GM21737 (cell line): Measurements from ENCODE around the gene JAG1.

Experiments used
- ATAC-seq: cut with Tn5 transposase; IDR thresholded peaks from one replicate; pipeline ENCODE4 v1.9.1; 2021; ENCODE audit warnings: mild to moderate bottlenecking, moderate library complexity; ENCODE audit not compliant: unreplicated experiment

The JAG1 gene

DNA sequence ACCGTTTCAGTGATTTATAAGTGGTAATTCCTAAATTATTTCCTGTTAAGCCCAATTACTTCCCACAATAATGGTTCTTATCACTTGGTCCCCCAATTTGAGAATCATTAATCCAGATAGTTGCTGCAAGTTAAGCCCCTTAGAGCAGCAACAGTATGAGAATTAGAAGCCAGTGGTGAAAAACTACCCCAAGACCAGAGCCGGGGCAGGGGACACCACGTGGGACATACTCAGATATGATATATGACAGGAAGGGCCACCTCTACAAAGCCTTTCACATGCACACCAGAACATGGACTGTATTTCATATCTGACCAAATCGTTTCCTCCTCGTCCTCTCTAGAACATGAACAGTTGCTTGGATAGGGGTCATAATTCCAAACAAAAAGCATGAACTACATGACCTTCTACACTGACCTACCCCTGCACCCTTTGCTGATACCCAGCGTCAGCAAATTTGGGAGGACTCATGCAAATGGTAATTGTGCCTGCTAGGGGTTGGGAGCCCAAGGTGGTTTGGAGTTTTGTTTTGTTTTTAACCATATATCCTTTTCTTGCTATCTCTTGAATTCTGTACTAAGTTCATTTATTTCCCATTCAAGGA lies 3.9 kb downstream of the JAG1 start:
- ATAC-seq, result no peak

DNA sequence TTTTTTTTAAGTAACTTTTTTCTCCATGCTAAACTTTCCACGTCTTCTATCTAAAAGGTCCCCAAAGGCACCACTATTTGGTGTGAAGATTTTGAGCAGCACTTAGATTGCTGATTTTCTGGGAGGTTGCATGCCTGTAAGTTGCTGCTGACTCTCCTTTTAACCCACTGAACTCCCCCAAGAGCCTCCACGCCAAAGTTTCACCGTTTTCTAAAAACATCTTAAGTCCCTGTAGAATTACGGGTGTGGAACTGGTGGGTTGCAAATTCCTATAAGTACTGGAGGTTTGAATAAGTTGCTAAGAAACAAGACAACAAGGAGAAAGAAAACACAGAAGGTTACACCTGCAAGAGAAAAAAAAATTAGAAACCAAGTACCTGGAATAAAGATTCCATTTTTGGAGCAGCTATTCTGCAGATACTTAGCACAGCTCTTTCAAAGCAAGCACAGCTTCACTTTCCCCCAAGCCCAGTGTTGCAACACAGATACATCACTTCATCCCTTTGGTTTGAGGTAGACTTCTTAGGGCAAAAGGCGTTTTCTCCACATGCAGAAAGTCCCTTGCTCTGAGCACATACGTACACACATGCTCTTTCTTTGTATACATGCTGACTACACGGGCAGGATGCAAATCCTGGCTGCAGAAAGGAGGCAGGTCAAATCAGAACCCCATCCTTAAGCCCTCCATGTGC lies 5.0 kb downstream of the JAG1 start:
- no peak for ATAC-seq

DNA sequence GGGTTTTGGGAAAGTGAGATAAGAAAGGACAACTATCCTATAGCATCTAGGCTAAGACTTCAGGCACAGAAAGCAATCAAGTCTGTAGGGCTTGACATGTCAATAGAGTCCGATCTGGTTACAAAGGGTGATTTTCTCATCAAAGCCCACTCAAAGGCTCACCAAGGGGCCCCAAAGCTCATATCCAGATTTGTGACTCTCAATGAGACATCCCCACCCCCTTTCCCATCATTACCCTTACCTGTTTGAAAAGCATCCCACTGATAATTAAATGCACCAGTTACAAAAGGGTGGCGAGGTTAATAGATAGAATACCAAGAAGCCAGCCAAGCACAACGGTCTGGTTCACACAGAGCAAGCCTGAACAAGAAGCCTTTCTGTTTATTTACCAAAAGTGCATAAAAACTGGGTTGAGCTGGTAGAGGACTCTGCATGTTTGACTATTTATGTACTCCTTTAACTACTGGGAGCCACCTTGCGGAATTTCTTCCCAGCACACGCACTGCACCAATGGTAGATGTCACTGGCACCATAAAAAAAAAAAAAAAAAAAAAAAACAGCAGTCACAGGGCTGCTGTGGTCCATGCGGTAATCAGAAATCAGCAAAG lies 6.1 kb downstream of the JAG1 start:
- no peak for ATAC-seq

DNA sequence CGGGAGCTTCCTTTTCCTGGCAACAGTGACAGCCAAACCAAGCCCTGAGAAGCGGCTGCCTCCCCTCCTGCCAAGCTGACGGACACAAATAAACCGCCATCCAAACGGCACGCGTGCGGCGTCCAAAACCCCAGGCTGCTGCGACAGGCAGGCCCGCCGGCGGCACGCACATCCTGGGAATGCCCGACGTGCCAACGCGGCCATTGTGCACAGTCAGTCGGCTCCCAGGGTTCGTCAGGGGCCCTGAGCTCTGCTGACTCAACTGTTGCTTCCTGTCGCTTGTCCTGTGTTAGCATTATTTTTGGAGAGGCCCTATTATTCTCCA lies 6.8 kb downstream of the JAG1 start:
- no peak for ATAC-seq

DNA sequence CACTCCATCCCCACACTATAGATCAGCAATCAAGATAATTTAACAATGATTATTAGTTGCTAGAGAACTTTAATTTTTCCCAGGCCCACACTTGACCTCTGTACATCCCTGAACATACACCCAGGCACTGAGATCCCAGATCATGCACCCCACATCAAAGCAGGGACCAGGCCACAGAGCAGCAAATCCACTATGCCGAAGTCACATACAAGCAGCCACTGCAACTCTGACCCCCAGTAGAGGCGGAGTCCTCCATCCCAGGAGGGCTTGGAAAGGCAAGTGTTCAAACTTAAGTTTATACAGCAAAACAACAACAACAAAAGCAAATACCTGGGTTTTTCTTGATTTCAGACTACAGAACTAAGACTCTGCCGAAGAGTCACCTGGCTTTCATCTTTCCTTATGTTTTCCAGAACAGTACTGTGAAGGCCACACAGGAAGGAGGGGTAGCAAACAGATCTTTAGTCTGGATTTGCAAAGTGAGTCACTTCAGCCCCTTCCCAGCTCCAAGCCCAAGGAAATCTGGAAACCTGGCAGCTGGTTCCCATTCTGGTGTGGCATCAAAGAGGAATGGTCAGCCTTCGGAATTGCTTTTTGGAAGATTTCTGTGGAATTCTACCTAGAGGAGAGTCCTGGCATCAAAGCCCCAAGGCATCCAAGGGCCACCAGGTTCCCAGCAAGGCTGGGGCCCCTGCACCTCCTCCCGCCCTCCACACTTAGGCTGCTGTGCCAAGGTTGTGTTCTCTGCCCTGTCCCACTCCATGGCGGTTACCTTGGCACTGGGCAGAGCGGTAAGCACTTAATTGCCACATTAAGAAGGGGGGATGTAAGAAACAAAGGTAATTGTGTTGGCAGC lies 7.3 kb downstream of the JAG1 start:
- ATAC-seq, result no peak

DNA sequence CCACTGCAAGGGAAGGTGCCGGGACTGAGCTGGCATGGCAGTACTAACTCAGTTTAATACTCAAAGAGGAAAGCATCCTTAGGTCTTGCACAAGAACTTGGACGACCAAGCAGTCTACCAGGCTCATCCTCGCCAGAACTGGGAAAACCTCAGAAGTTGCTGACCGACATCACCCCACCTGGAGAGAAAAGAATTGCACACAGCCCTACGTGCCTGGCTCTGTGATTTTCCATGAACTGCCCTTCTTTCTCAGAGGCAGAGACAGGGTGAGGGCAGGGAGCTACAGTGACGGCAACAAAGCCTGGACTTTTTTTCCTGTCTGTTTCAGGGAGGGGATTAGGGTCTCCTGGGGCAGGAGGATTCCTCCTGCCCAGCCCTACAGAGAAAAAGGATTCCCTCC lies 8.0 kb downstream of the JAG1 start:
- ATAC-seq, result no peak

DNA sequence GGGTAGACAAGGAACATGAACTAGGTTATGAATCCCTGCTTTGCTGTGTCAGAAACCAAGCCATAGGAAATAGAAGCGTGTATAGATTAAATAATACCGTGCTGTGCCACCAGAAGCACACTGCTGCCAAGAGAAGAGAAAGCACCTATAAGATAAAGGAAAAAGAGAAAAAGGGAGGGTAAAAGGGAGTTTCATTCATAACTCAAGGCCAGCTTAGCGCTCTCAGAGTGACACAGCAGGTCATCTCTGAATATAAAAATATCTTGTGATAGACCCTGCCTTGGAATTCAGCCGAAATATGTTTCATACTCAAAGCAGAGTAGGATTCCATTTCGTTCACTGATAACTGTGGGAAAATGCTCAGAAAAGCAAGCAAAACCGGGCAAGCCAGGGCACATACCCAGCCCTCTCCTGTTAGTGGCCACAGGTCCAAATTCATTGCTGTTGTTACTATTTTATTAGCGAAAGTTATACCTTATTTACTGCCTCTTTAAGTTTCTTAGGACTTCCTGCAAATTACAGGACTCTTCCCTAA lies 8.7 kb downstream of the JAG1 start:
- ATAC-seq, result no peak

DNA sequence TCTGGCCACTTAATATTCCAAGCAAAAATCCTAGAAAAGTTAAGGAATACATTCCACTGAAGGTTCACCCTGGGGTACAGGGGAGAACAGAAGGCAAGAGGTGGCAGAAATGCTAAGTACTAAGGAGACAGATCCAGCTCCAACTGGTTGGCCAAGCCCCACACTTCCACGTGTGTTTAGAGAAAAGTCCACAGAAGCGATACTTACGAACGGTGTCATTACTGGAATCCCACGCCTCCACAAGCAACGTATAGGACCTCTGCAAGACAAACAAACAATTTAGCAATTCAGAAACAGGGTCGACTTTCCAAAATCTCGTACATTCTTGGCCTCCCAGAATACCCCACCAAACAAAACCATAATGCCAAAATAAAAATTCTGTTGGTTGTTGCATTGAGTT lies 10.0 kb downstream of the JAG1 start:
- no peak for ATAC-seq

DNA sequence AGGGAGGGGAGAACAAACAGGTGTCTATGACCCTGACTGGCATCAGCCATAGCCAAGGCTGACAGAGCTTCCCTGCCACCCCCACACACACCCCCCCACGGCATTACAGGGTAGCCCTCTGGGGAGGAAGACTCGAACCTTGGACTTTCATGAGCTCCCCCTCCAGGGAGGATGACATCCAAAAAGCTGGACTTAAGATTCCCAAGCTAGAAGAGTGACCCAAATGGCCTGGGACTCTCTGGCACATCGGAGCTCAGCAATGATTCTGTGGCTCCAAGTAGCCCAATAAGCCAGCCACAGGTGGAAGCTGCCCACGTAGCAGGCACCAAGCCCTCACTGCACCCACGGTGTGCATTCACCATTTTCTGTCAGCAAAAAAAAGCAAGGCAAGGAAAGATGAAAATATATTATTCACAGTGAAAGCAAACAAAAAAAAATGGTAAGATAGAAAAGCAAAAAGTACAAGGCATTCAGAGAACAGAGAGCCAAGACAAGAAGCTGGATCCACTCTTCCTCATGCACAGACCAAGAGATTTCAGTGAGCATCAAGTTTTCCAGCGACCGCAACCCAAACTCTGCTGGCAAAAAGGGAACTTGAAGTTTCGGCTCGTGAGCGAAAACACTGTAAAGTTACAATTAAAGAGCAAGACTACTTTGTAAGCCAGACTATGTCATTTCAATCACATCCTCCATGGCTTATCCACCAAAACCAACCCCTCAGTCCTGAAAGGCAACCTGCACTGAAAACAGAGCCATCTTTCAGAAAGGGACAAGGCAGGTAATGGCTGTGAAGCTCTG lies 10.9 kb downstream of the JAG1 start:
- ATAC-seq, result no peak

DNA sequence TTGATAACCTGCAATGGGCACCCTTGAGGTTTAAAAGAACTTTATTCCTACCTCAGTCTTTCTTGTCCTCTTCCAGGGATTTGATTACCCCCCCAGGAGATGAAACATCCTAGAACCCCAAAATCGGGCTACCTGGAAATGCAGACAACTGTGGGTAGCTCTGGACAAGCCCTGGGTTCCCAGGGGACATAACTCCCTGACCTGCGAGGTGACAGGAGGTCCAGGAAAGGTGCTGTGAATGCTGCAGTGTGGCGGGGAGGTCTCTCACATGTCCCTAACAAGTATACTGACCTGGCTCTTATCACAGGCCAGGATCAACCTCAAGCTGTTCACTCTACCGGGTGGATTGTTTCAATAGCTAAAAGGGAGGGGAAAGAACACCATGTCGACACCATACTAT lies 11.6 kb downstream of the JAG1 start:
- no peak for ATAC-seq

DNA sequence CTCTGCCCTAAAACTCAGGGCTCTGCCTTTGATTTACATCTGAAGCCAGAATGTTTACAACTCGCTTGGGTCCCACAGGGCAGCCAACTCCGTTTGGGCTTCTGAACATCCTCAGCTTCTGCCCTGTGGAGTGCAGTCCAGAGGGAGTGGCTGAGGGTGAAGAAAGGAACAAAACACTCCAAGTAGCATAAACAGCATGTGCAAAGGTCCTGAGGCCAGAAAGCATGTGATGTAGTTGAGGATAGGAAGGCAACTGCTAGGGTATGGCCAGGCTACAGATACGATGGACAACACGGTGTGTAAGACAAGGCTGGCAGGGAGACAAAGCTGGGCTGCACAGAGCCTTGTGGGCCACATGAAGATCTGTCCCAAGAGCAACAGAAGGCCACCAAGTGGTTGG lies 12.5 kb downstream of the JAG1 start:
- ATAC-seq, result no peak

DNA sequence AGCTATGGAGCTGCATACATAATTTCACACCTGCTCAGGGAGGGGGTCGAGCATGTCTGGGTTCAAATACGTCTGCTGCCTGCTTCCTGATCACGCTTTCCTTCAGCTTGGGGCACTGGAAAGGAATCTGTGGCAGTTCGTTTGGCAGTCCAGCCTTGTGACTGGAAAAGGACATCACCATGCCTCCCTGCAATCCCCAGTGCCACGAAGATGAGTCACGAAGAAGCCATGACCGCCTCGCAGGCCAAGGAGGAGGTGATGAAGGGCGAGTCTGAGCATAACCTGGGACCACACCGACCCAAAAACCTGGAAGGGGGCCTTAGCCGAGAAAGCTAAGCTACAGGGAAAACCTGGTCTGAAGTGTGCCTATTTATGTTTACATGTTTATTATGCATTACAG lies 13.1 kb downstream of the JAG1 start:
- ATAC-seq, result no peak

DNA sequence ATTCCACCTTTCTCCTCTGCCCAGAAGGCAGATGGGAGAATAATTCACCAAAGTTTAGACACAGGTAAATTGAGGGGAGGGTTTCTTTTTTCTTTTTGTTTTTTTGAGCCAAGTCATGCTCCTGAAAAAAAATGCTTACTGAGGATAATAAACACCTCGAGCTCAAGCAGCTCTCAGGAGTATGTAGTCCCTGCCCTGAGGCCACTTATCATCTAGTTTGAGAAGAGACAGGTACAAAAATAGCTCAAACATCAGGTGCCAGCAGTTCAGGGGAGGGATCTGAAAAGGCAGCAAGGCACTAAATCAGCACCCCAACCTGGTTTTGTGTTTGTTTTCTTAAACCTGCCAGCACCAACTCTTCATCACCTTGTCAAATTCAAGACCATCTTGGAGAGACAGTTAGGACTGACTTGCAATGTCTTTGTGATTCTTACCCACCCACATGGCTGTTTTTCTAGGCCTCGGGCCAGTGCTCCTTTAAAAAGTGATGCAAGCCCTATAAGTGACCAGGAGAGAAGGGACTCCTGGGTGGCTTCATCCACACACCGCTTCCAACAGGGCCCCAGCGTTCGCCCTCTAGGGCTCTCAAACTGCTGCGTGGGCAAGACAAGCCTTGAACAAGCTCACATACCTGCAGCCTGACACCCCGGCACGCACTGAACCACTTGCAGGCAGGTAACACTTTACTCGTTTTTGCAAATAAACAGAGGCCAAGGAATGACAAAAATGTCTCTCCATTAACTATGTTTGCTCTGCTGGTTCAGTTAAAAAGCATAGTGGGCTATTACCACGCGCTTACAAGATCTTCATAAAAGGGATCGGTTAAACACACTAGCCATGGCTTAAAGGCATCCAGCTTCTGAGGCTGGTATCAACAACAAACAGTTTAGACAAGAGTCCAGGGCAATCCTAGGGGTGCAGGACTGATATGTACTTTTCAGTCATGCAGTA lies 13.9 kb downstream of the JAG1 start:
- ATAC-seq, result no peak

DNA sequence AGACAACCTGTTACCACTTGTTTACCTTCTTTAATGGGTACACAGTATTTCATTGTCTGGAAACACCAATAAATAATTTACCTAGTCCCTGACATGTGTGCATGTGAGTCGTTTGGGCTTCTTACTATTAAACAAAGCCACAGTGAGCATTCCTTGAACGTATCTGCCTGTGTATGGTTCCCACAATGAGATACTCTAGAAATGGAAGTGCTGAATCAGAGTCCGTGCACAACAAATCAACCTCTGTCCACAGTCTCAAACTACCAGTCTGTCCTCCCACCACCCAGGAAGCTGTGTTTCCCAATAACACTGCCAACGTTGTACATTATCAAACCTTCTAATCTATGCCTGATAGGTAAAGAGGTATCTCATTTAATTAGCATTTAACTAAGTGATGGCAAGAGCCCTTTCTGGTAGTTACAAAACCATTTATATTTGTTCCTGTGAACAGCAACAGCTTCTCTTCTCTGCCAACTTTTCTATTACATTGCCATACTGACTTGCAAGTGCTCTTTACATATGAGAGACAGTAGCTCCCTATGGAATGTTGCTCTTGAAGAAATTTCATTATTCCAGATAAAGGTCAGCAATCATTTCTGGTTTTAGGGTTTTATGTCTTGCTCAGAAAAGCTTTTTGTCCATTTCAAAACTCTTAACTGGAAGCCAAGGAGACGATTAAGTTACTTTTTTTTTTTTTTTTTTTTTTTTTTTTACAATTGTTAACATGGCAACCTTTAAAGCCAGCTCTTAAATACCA lies 14.7 kb downstream of the JAG1 start:
- ATAC-seq, result no peak

DNA sequence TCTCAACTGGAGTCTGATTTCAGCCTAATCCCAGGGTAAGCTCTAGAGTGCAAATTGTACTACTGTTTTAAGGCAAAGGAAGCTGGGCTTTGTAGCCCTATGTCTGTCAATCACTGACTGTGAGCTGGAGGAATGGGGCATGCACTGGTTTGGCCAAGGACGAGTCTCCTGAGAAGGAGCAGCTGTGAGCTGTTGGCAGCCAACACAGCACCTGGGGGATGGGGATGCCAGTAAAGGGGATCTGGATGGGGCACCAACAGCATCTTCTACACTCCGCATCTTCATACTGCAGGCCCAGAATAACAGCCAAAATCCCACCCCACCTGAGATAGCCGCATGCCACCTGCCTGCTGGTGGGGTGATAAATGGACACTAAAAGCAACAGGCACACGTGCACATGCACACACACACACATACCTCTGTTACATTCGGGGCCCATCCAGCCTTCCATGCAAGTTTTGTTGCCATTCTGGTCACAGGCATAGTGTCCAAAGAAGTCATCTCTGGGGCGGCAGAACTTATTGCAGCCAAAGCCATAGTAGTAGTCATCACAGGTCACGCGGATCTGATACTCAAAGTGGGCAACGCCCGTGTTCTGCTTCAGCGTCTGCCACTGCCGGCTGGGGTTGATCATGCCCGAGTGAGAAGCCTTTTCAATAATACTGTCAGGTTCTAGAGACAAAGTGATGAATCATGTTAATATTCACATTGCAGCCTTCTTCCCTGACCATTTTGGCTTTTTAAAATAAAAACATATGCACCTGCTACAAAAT lies 15.6 kb downstream of the JAG1 start:
- ATAC-seq, result no peak

DNA sequence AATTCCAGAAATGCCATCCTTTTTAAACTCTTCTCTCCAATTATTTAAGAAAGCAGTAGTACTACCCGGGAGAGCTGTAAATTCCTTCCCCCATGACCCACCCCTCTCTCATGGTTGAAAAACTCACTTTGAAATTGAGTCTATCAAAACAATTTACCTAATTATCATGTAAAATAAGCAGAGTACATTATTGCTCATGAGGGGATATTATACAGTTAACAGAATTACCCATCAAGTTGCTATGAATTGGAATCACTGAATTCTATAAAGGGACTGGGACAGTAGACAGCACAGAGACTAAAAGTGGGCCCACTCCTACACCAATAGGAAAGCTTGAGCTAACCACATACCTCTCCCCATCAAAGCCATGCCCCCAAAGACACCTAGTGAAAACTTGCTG lies 16.3 kb downstream of the JAG1 start:
- no peak for ATAC-seq

DNA sequence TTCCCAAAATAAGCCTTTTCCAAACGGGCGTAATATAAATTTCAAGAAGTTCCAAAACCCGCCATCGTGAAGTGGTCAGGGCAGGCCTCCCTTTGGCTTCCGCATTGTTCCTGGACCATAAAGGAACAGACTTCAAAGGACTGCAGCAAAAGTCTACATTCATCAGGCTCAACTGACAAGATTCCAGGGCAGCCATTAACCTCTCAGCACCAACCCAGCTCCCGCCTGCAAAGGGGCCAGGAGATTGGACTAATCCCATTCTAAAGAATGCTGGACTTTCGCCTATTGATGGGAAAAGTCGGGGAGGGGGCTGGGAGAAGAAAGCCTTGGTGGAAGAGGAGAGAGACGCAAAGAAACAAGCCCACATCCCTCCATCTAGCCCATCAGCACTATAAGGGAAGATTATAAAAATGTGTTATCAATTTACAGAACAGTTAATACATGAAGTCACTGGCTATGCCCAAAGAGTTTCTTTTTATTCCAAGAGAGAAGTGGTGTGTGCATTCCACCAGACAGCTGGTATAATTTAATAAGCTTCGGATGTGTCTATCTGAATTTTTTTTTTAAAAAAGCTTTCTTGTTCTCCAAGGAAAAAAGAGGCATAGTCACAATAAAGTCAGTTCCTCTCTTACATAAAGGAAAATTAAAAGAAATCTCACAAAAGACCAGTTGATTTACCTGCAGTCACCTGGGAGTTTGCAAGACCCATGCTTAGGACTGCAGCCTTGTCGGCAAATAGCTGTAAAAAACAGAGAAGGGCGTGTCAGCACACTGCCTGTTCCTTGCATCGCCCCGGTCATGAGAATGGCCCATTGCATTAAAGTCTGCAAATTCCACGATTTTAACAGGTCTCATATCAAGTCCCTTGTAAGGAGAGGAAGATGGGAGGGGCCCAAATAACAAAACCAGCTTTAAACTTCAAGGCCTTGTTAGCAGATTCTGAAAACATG lies 17.8 kb downstream of the JAG1 start:
- ATAC-seq, result no peak
